SU-DHL-6 (cell line): Measurements from ENCODE around the gene NEUROD2.

ENCODE experiments used
- EZH2phosphoT487 ChIP-seq: fragments of 200-600 bp; sonication (generic), shearing (Covaris generic); conservative IDR thresholded peaks from 2 replicates; pipeline ENCODE4 v1.6.1; 2018; ENCODE audit warnings: mild to moderate bottlenecking, antibody characterized with exemption, low read length, moderate library complexity, mixed read lengths
- TF ChIP-seq, protein P1 (sequence below): fragments of 200-600 bp; sonication (generic); IDR thresholded peaks from one replicate; pipeline ENCODE4 v1.5.1; 2017; ENCODE audit warnings: antibody characterized with exemption, mild to moderate bottlenecking, low read length, moderate library complexity; ENCODE audit not compliant: insufficient read depth, poor library complexity, severe bottlenecking

DNA sequence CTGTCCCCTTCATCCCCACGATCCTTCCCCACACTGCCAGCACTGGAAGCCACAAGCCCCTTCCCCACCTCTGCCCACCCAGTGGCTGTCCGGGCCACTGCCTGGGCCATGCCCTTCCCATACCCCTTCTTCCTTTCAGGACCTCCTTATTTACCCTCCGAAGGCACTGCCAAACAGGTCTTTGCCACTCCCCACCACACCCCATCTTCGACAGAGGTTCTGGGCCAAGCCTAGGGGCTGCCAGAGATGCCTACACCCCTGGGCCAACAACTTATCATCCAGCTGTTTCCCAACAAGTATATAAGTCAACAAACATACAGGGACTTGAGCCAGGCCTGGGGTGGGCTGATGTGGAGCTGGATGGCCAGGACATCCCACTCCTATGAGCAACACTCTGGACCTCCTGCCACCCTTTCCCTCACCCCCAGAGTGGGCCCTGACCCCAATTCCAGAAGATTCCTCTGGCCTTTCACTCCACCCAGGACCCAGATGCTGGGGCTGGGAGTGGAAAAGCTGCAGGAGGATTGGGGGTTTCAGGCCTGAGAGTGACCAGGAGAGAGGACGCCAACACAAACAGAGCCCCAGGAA lies 17.6 kb upstream of the NEUROD2 start:
- TF ChIP-seq, protein P1, sequence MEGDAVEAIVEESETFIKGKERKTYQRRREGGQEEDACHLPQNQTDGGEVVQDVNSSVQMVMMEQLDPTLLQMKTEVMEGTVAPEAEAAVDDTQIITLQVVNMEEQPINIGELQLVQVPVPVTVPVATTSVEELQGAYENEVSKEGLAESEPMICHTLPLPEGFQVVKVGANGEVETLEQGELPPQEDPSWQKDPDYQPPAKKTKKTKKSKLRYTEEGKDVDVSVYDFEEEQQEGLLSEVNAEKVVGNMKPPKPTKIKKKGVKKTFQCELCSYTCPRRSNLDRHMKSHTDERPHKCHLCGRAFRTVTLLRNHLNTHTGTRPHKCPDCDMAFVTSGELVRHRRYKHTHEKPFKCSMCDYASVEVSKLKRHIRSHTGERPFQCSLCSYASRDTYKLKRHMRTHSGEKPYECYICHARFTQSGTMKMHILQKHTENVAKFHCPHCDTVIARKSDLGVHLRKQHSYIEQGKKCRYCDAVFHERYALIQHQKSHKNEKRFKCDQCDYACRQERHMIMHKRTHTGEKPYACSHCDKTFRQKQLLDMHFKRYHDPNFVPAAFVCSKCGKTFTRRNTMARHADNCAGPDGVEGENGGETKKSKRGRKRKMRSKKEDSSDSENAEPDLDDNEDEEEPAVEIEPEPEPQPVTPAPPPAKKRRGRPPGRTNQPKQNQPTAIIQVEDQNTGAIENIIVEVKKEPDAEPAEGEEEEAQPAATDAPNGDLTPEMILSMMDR = no peak
- TF ChIP-seq EZH2phosphoT487 = no peak
